Subcutaneous abdominal adipose tissue (tissue), 5 donors: ENCODE results near the gene SEC22A.

ENCODE experiments used
- H3K27ac ChIP-seq: one replicate; pipeline ENCODE4 v1.7.0; 2013; ENCODE audit warnings: low read depth, mild to moderate bottlenecking, inconsistent platforms, low read length, moderate library complexity
- H3K27me3 ChIP-seq, 5 donors: one replicate each; pipeline ENCODE4 v1.7.0; 2013; ENCODE audit warnings: low read length in 5 of 5, inconsistent platforms in 1 of 5; ENCODE audit not compliant: control insufficient read depth in 5 of 5, insufficient read depth in 4 of 5
- H3K36me3 ChIP-seq, 5 donors: one replicate each; pipeline ENCODE4 v1.7.0; 2013; ENCODE audit warnings: low read length in 5 of 5; ENCODE audit not compliant: control insufficient read depth in 5 of 5, insufficient read depth in 5 of 5
- H3K4me1 ChIP-seq, 5 donors: one replicate each; pipeline ENCODE4 v1.7.0; 2013; ENCODE audit warnings: low read length in 5 of 5, mild to moderate bottlenecking in 3 of 5, moderate library complexity in 1 of 5; ENCODE audit not compliant: control insufficient read depth in 5 of 5, insufficient read depth in 5 of 5
- H3K4me3 ChIP-seq, 5 donors: one replicate each; pipeline ENCODE4 v1.7.0; 2013; ENCODE audit warnings: low read length in 5 of 5, low read depth in 1 of 5
- H3K9ac ChIP-seq, 5 donors: one replicate each; pipeline ENCODE4 v1.7.0; 2013; ENCODE audit warnings: low read length in 5 of 5, mild to moderate bottlenecking in 4 of 5, moderate library complexity in 3 of 5
- H3K9me3 ChIP-seq, 5 donors: one replicate each; pipeline ENCODE4 v1.7.0; 2013; ENCODE audit warnings: low read length in 5 of 5; ENCODE audit not compliant: control insufficient read depth in 5 of 5
- donor health status: healthy.
- donor health status: healthy.
- donor health status: healthy.
- donor health status: healthy.
- donor health status: healthy.

The SEC22A gene

GRCh38 chr3:123321806-123322205, 120.1 kb downstream of the SEC22A start:
- peaks cover 0 to 2% (median 0%) of the 10 kb centered on the region in 5 donors for H3K27me3 ChIP-seq
- peaks cover 0 to 49% (median 47%) of the 10 kb centered on the region in 5 donors for H3K36me3 ChIP-seq
- H3K4me3 ChIP-seq, result no peak overlapping the region
- no peak overlapping the region for H3K9ac ChIP-seq
- H3K27ac ChIP-seq, result no peak overlapping the region
- H3K9me3 ChIP-seq, result no peaks in the 10 kb centered on the region
- H3K4me1 ChIP-seq, result peaks cover 0 to 21% (median 11%) of the 10 kb centered on the region in 5 donors

GRCh38 chr3:123322866-123323265, 121.1 kb downstream of the SEC22A start:
- no peaks in the 10 kb centered on the region for H3K9me3 ChIP-seq
- peaks cover 3 to 52% (median 49%) of the 10 kb centered on the region in 5 donors for H3K36me3 ChIP-seq
- no peak overlapping the region for H3K27ac ChIP-seq
- H3K27me3 ChIP-seq, result peaks cover 0 to 2% (median 0%) of the 10 kb centered on the region in 5 donors
- peaks cover 0 to 21% (median 11%) of the 10 kb centered on the region in 5 donors for H3K4me1 ChIP-seq
- no peak overlapping the region for H3K9ac ChIP-seq
- no peak overlapping the region for H3K4me3 ChIP-seq
